Stimulated activated CD8-positive, alpha-beta memory T cell treated with anti-CD3 and anti-CD28 coated beads, Interleukin-15, amount 100 ng/mL, for 24 hours (primary cell): ENCODE measurements around the gene ABLIM2.
A peak's percentile ranks its signal among the peaks of the same experiment; 100 is the strongest.

ENCODE experiments used
- DNase-seq: peaks from one replicate; pipeline ENCODE4 v3.0.0-alpha.2; 2020; ENCODE audit warnings: low read depth

ABLIM2 gene

GRCh38 chr4:8004066-8004465 lies 154.5 kb downstream of the ABLIM2 start:
- DNase-seq, result no peak

GRCh38 chr4:8002525-8003309 lies 155.9 kb downstream of the ABLIM2 start:
- DNase-seq, result no peak

- no peak for DNase-seq
Observed at GRCh38 chr4:8001564-8002355, 156.9 kb downstream of the ABLIM2 start.

- DNase-seq, result no peak
Observed at GRCh38 chr4:8000721-8001491, 157.7 kb downstream of the ABLIM2 start.

- no peak for DNase-seq
Observed at GRCh38 chr4:8000247-8000646, 158.4 kb downstream of the ABLIM2 start.

GRCh38 chr4:7999695-8000094 lies 158.9 kb downstream of the ABLIM2 start:
- DNase-seq, result no peak

GRCh38 chr4:7999279-7999678 lies 159.3 kb downstream of the ABLIM2 start:
- no peak for DNase-seq

GRCh38 chr4:7998447-7998846 lies 160.2 kb downstream of the ABLIM2 start:
- DNase-seq, result no peak

GRCh38 chr4:7995866-7996265 lies 162.7 kb downstream of the ABLIM2 start:
- no peak for DNase-seq

GRCh38 chr4:7995135-7995534 lies 163.5 kb downstream of the ABLIM2 start:
- no peak for DNase-seq

- DNase-seq, result no peak
Observed at GRCh38 chr4:7993671-7994070, 164.9 kb downstream of the ABLIM2 start.

GRCh38 chr4:7992846-7993245 lies 165.8 kb downstream of the ABLIM2 start:
- DNase-seq, result no peak

GRCh38 chr4:7990807-7991459 lies 167.7 kb downstream of the ABLIM2 start:
- no peak for DNase-seq

- no peak for DNase-seq
Observed at GRCh38 chr4:7989654-7990053, 169.0 kb downstream of the ABLIM2 start.

GRCh38 chr4:7988437-7988836 lies 170.2 kb downstream of the ABLIM2 start:
- DNase-seq, result no peak

GRCh38 chr4:7987148-7987989 lies 171.2 kb downstream of the ABLIM2 start:
- DNase-seq, result peak; percentile 45

GRCh38 chr4:7985891-7986441 lies 172.6 kb downstream of the ABLIM2 start:
- DNase-seq, result no peak

GRCh38 chr4:7985072-7985471 lies 173.5 kb downstream of the ABLIM2 start:
- DNase-seq, result no peak

- no peak for DNase-seq
Observed at GRCh38 chr4:7984286-7984925, 174.2 kb downstream of the ABLIM2 start.

- DNase-seq, result no peak
Observed at GRCh38 chr4:7983296-7983695, 175.3 kb downstream of the ABLIM2 start.
